Activated T-cell treated with anti-CD3 and anti-CD28 coated beads for 48 hours (primary cell): Measurements from ENCODE around the gene DYNC2H1.

Experiments
- DNase-seq: peaks from one replicate; pipeline ENCODE4 v3.0.0-alpha.2; 2020; ENCODE audit warnings: low read depth

The DYNC2H1 gene

GRCh38 chr11:103464420-103464819, 355.2 kb downstream of the DYNC2H1 start:
- no peak for DNase-seq

DNA sequence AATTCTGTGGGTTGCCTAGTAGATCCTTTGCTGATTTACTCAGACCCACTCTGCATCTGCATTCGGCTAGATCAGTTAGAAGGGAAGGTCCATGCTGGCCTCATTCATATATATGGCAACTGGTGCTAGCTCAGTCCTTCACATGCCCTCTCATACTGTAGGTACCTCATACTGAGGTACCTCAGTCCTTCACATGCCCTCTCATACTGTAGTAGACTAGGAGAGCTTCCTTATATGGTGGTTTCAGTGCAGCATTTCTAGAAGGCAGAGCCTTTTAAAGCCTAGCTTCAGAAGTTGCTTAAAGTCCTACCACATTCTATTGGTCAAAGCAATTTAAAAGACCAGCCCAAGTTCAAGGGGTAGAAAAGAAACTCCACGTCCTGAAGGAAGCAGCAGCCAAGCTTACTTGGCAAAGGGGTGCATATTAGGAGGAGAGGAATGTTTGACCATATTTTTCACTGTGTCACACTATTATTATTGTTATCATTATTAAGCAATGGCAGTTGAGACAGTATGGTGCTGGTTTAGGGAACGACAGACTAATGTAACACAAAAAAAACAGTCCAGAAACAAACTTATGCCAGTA, 356.4 kb downstream of the DYNC2H1 start:
- DNase-seq, result no peak

GRCh38 chr11:103471546-103471945, 362.3 kb downstream of the DYNC2H1 start:
- no peak for DNase-seq

GRCh38 chr11:103476874-103477273, 367.6 kb downstream of the DYNC2H1 start:
- no peak for DNase-seq

DNA sequence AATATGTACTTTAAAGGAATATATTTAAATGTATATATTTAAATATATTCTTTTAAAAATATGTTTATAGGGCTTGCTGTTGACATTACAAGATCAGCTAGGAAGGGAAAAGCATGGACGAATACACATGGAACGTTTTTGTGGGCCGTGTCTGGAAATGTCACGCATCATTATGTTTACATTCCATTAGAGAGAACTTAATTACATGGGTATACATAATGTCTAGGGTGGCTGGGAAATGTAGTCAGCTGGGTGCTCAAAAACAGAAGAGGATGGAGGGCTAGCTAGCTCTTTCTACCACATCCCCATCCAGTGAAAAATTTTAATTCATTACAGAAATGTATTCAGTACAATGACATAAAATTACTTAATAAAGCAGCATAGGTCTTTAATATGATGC, 371.2 kb downstream of the DYNC2H1 start:
- DNase-seq, result no peak

DNA sequence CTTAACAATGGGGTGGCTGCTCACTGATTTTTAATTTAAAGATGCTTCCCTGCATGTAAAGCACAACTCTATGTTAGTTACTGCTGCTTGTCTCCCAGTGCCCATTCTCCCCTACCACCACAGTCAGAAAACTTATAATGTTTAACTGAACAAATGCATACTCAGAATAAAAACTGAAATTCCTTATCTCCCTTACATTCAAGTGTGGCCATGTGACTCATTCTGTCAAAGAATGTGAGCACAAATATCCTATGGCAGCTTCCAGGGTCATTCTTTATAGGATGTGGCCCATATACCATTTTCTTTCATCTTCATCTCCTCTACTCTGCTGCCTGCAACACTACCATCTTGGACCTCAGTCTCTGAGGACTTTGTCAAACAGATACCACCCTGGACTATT, 374.8 kb downstream of the DYNC2H1 start:
- no peak for DNase-seq

DNA sequence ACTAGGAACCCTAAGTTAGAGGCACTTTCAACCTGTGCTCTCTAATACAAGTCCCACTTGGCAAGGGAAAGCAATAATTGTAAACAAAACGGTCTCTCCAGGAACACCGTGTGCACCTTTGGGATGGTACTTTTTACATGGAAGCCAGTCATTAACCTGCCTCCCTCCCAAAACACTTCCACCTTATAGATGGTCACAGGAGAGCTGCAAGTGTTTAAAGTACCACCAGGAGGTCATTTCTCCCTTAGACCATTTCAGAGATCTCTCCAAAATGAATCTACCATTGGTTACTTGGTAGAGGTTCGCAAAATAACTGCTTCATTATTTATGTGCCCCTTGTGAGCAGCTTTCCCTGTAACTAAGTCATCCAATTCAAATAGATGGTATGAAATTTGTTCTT, 375.3 kb downstream of the DYNC2H1 start:
- no peak for DNase-seq

- no peak for DNase-seq
Observed at GRCh38 chr11:103486604-103487003, 377.4 kb downstream of the DYNC2H1 start.

DNA sequence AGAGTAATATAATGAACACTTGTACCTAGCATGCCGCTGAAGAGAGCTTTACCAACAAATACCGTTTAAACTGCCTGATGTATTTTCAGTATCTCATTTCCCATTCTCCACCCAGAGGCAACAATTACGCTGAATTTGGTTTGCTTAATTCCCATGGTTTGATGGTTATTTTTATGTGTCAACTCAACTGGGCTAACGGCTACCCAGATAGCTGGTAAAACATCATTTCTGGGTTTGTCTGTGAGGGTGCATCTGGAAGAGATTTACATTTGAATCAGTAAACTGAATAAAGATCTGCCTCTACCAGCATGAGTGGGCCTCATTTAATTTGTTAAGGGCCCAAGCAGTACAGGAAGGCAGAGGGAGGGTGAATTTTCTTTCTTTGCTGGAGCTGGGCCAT, 377.9 kb downstream of the DYNC2H1 start:
- no peak for DNase-seq

GRCh38 chr11:103488031-103488461, 378.8 kb downstream of the DYNC2H1 start:
- DNase-seq, result no peak

- no peak for DNase-seq
Observed at GRCh38 chr11:103488579-103488978, 379.4 kb downstream of the DYNC2H1 start.

DNA sequence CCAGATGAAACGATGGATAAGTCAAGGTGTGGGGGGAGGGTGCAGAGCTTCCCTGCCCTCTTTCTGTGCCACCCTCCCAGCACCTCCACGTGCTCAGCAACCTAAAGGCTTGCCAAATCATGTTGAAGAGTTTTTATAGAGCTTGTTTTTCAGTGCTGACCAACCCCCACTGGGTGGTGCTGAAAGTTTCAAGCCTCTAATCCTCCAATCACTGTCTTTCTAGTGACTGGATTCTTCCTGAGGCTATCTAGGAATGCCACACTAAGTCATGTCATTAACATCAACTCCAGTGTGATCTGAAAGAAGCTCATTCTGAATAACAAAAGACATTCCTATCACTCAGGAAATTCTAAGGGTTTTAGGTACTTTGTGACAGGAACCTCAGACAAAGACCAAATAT, 382.6 kb downstream of the DYNC2H1 start:
- no peak for DNase-seq

DNA sequence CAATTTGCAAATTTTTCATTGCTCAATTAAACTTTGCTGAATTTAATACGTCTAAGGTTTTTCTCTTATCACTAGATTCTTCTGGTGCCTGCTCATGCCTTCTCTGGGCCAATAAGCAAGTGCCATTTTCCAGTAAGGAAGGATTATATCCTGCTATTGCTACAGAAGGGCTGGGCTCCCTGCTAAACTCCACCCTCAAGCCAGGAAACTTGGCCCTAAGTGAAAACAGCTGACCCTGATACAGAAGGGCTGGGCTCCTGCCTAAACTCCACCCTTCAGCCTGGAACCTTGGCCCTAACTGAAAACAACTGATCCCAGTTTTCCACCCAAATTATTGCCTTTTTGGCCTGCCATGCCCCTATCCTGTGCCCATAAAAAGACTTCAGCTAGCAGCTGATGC, 385.3 kb downstream of the DYNC2H1 start:
- no peak for DNase-seq

GRCh38 chr11:103497268-103497667, 388.0 kb downstream of the DYNC2H1 start:
- DNase-seq, result no peak

DNA sequence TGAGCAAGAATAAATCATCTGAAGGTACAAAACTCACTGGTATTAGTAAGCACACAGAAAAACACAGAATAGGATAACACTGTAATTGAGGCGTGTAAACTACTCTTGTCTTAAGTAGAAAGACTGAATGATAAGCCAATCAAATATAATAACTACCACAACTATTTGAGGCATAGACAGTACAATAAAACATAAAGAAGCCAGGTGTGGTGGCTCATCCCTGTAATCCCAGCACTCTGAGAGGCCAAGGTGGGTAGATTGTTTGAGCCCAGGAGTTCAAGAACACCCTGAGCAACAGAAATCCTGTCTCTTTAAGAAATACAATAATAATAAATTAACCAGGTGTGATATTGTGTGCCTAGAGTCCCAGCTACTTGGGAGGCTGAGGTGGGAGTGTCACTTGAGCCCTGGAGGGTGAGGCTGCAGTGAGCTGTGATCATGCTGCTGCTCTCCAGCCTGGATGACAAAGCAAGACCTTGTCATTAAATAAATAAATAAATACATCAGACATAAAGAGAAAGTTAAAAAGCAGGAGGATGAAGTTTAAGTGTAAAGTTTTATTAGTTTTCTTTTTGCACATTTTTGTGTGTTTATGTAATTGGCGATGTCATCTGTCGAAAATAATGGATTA, 390.6 kb downstream of the DYNC2H1 start:
- DNase-seq, result no peak

GRCh38 chr11:103515283-103515682, 406.1 kb downstream of the DYNC2H1 start:
- no peak for DNase-seq

GRCh38 chr11:103520792-103521191, 411.6 kb downstream of the DYNC2H1 start:
- no peak for DNase-seq

DNA sequence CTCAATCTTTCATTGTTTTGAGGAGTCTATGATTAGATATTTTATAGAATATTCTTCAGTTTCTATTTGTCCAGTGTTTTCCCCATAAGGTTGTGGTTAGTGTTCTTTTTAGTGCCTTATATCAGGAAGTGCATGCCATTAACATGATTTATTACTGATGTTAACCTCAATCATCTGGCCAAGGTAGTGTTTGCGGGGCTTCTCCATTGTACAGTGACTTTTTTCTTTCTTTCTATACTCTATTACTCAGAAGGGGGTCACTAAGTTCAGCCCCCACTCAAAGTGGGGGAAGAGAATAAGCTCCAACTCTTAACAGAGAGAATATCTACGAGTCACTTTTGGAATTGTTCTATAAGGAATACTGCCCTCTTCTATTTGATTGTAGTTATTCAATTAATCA, 415.8 kb downstream of the DYNC2H1 start:
- DNase-seq, result no peak

GRCh38 chr11:103528046-103528445, 418.8 kb downstream of the DYNC2H1 start:
- no peak for DNase-seq

- DNase-seq, result no peak
Observed at GRCh38 chr11:103528596-103528995, 419.4 kb downstream of the DYNC2H1 start.

DNA sequence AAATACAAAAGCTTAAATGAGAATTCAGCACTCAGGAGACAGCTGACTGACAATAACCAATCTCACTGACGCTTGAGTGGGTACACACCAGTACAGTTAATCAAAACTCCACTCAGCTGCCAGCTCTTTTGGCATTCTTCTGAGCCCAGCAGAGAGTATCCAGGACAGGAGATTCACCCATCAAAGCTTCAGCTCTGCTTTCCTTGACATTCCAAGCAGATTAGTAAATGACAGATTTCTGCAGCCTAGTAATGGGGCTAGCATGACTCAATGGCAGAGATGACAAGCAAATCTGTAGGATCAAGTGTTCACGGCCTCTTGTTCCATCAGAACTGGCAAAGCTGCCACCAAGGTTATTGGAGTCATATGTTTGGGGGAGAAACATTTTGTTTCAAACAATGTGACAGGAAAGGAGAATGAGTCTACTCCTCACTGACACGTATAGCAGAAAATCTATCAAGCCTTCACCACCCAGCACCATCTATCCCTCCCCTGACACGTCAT, 420.0 kb downstream of the DYNC2H1 start:
- DNase-seq, result no peak
